M059J (cell line): ENCODE results near the gene TDRD5. TPM values are rescaled to one million over a fixed set of nuclear protein-coding genes. Genes with fewer than 3 reads are reported as not detected.

ENCODE experiments used
- DNase-seq: peaks from one replicate; pipeline ENCODE4 v3.0.0-alpha.2; 2012; ENCODE audit warnings: low read depth
- total RNA-seq: library from RNA; depleted of rRNA; stranded (reverse); fragments of >200 nt; shearing (Covaris generic); gene quantifications from 2 replicates; pipeline ENCODE4 v1.2.3, GENCODE V29; 2014; rRNA removed

The TDRD5 gene, protein sequence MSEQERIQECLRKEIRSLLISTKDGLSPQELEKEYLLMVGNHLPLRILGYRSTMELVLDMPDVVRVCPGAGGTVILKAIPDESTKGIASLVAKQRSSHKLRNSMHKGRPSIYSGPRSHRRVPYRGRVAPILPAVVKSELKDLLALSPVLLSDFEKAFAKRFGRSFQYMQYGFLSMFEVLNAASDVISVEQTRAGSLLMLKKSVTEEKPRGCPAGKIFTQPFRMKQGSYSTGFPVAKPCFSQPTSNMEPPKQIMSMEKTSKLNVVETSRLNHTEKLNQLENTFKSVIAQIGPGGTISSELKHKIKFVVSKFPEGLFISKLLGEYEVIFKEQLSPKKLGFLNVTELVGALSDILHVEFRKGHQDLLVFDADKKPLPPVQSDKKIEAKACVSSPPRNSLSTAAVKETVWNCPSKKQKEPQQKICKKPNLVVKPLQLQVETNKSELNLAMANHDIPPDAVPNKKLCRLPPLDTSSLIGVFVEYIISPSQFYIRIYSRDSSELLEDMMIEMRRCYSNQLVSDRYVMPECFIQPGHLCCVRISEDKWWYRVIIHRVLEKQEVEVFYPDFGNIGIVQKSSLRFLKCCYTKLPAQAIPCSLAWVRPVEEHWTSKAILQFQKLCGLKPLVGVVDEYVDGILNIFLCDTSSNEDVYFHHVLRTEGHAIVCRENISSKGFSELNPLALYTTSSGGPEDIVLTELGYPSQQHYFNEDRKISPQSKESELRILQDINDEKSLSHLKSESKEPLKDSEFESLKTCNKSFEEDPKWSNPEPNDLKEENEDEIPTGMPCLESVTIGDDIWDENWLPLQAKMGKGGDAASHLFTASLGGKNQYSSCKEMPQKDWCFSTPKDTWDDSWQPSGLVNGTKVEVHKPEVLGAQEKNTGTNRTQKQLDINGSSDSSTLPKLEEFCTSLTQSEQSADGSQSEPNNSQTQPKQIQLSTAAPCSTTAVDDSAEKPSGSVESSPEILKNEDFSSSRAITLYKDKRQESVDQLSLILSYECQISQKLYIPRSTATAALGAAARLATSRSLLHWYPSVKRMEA
- total RNA-seq, result not detected in 2 replicates

DNA sequence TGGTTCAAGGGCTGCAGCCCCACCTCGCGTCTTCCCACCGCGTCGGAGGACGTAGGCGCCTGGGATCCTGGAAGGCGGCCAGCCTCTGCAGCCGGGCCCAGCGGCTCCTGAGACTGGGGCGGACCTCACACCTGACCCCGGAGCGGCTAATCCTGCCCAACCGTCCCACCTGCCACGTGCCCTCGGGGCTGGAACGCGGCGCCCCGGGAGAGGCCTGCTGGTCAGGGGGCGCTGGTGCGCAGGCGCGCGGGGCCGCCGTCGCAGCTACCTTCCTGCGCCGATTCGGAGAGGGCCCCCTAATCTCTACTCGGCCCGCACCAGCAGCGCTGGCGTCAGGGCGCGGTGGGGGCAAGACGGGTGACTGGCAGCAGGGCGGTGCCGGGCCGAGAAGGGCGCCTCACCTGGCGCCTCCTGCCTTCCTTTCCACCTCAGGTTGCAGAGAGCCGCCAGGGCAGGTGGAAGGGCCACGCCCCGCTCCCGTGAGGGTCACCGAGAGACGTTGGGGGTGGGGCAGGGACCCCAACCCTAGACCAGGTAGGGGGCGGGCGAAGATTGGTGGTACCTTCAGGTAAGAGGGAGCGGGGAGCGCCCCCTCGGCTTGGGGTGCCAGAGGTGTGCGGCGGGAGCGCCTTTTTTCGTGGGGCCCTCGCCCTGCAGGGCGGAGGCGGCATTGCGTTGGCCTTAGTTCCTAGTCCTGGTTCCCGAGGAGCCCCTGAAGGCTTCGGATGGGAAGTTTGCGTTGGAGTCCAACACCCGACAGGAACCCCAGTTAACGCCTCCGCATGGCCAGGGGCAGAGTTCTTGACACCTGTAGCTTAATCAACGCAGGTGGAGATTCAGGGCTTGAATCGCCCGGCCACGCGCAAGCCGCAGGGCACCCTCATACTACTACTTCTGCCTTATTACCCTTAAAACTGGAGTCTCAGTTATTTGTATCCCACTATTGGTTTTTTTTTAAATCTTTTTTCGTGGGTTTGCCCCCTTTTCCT lies at the start of gene TDRD5:
Gene TDRD5, plus strand, starts transcription at position 241 of the 989 bp plus-strand sequence. CDS start 784 bp downstream, outside the sequence.
- DNase-seq, result no peak

DNA sequence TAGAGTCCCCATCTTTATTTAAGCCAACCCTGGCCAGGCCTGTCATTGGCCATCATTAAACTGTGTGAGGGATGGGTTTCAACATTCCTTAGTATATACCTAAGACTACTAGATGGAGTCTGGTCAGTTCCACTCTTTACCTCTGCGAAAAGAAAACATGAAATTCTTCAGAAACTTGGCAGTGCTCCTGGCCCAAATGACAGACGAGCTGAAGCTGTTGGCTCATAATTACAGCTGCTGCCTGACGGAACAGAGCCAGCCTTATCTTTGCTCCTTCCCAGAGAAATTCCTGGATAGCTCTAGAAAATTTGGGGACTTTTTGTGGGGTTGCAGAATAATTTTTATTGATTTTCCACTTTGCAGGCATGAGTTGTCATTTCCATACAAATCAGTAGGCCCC lies 46.3 kb upstream of the TDRD5 start:
- no peak for DNase-seq

DNA sequence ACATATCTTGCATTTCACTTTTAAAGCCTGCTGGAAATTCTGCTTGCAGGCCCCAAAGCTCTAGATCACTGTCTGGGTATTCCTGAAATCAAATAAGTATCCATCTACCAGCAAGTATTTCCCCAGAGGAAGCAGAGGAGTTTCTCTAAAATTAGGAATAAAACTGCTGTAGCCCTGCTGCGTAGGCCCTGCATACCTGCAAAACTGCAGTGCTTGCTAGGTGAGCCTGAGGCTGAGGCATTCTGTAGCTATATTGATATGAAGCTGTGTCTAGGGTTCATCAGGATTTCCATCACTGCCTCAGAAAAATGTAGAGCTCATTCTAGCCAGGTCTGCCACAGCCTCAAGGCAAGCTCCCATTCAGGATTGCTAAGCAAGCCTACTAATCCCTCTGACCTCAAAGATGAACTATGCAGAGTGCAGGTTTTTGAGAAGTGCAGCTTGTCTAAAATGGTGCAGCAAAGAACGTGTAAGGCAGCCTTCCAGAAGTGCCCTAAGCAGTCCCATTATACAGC lies 44.6 kb upstream of the TDRD5 start:
- no peak for DNase-seq

DNA sequence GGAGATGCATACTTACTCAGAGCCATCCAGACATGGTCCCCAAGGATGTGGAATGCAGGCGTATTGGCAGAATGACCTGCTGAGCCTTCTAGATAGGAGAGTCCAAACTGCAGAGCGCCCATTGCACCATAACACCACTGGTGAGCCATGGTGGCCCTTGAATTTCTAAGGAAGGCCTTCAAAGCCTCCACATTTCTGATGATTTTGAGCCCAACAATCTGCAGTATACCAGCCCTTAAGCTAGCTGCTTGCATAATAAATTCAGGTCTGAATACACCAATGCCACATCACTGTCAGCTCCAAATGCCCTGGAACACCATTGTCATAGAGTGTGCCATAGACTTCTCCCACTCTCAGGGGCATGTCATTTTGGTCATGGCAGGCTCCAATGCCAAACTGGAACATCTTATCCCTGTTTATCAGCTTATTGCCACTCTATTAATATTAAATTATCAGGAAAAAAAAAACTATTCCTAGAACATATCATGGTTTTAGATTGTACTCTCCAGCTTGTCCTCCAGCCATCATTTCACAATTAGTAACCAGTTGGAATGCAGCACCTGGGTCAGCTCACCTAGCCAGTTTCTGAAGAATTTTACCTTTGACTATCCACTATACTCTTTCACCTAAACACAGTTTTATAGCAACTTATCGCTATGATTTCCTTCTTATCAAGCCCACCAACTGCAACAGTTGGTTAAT lies 42.8 kb upstream of the TDRD5 start:
- DNase-seq, result no peak

DNA sequence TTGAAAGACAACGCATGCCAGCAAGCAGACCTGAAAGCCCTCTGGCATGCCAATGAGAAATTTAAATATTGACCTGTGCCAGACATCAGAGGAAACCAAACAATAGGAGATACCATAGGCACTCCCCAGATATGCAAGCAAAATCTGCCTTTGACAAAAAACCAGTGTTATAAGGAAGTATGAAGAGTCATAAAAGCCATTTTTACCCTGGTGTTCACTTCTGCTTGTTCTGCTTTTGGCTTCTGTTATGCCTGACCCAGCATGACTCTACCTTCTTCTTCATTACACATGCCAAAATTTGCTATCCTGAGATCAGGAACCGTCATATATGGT lies 42.3 kb upstream of the TDRD5 start:
- DNase-seq, result no peak

DNA sequence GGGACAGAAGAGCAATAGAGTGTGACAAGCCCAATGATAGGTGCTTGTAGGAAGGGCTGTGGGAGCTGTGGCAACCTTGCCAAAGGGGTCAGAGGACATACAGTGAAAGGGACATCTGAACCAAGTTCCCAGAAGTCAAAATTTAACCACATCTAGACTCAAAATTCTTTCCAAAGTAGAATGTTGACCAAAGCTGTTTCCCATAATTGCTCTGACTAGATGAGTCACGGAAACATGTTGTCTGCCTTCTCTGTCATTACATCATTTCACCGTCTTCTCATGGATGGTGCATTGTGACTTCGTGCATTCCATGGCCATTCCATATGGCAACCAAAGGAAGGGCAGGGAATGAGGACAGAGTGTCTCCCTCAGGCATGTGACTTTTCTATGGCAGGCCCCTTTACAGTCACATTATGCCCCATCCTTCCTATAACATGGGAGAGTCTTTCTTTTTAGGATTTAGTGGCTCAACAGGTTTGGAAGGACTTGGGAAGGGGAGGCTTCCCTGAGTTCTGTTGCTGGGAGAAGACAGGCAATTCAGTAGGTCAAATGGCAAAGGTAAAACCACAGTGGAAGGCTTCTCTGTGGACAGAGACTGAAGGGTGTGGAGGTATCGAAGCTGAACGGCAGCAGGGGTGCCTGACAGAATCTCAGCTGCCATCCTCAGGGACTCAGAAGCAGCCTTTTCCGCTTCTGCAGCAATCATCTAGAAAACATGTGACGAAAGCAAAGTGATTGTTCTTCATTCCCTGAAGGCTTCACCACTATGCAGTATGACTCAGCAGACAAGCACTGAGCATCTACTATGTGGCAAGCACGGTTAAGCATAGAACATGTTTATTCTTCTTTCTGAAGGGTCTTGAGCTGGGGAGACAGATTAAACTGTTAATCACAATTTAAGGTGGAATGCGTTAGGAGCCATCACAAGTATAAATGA lies 40.6 kb upstream of the TDRD5 start:
- peak; percentile 66 for DNase-seq

DNA sequence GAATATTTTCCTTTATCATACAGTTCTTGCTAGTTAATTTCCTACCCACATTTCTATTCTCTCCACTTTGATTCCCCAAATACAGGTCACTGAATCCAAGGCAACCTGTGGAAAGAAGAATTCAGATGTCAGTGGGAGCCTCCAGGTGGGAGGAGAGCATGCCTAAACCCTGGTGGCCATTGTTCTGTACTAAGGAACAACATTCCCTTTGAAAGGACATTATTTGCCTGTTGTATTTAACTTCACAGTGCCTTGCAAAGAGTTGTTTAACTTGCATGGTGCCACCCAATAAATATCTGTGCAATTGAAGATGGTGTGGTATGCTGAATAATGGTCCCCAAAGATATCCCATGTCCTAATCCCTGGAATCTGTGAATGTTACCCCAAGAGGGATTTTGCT lies 37.2 kb upstream of the TDRD5 start:
- DNase-seq, result no peak

DNA sequence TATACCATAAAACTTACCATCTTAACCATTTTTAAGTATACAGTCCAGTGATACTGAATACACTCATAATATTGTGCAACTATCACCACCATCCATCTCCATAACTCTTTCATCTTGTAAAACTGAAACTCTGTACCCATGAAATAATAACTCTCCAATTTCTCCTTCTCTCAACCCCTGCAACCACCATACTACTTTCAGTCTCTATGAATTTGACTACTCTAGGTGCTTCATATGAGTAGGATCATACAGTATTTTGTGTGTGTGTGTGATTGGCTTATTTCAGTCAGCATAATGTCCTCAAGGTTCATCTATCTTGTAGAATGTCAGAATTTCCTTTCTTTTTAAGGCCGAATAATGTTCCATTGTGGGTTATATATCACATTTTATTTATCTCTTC lies 33.6 kb upstream of the TDRD5 start:
- no peak for DNase-seq

DNA sequence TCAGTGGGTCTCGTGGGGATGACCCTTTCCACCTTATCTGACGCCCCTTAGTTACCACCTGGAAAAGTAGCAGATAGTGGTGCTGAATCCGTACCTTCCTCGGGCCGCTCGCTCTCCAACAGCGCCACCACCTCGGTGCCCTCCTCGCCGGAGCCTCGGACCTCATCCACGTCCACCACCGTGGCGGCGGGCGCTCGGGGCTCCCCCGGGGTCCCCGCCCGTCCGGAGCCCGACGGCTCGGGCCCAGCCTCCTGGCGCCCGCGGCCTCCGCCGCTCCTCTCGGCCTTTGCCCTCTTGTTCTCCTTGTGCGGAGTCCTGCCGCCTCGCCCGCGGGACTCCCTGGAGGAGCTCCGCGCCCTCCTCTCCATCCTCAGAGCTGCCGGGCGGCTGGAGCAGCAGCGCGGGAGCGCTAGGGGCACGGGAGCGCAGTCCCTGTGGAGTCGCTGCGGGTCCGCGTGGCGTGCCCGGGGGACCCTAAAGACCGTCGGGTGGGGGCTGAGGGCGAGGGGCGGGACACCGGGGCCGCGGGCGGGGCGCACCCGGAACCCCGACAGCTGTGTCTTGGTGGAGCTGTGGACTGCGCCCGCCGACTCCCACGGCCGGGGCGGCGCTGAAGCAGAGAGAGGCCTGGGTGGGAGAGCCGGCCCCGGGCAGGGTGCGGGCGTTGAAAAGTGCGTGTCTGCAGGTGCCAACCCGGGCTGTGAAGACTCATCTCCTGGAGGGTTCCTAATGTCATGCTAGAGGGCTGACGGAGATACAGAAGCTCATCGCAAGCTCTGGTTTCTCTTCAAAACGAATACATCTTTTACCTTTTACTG lies 15.9 kb upstream of the TDRD5 start, which contains the start of gene NPHS2:
Gene NPHS2, minus strand, starts transcription at position 452 of the 818 bp plus-strand sequence. Its CDS starts 84 bp downstream, at position 368.
- DNase-seq, result no peak

DNA sequence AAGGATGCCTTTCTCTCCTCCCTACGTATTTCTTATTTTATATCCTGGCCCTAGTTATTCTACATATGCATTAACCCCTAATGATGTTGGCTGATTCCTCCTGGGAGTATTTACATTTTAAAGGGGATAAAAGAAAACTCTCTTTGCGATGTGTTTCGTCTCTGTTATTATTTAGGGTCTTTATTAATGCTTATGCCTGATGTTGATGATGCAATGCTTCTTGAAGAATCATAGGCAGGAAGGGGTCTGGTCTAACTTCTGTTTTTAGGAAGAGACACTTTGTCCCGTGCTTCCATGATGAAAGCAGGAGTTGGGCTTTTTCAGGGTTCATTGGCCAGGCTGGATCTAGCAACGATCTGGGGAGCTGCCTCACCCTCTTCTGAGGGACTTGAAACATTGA lies 15.1 kb upstream of the TDRD5 start:
- no peak for DNase-seq

DNA sequence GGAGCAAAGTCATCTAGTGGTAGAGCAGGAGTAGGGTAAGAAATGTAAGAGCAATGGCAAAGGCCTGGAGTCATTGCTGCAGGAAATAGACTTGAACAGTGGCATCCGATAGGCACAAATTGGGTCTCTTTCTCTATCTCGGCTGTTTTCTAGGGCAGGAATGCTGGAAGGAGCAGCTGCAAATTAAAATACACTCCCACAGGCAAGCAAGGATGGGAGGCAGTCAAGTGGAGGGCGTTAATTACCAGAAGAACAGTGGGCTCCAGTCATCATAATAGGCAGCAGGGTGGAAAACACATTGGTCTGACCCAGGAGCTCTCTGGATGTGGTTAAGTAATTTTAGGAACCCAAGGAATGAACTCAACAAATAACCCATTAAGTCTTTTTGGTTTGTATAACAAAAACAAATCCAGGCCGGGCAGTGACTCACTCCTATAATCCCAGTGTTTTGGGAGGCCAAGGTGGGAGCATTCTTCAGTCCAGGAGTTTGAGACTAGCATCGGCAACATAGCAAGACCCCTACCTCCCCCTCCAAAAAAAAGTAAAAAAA lies 7.8 kb upstream of the TDRD5 start:
- DNase-seq, result no peak

DNA sequence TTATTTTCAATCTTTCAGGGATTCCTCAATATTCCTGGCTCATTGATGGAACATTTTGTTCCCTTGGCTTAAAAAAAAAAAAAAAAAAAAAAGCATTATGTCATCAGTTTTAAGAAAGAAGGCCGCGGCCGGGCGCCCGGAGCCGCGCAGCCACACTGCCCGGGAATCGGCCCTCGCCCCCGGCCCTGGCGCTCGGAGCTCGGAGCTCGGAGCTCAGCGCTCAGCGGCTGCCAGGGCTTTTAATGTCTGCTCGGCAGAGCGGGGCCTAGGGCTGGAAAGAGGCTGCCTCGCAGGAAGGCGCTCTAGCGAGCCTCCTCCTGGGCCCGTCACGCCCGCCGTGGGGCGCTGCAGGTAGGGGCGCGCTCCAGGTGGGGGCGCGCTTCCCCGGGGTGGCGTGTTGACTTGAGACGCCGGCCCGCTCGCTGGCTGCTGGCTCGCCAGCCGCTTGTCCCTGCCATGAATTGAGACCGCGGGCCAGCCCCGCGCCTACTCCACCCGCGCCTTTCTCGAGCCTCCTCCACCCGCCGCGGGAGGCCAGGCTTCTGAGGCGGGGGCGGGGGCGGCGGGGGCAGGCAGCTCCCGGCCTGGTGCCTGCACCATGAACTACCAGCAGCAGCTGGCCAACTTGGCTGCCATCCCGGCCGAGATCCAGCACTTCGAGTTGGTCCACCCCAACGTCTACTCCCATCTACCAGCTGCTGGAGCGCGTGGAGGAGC lies 5.4 kb upstream of the TDRD5 start:
- peak; percentile 38 for DNase-seq

DNA sequence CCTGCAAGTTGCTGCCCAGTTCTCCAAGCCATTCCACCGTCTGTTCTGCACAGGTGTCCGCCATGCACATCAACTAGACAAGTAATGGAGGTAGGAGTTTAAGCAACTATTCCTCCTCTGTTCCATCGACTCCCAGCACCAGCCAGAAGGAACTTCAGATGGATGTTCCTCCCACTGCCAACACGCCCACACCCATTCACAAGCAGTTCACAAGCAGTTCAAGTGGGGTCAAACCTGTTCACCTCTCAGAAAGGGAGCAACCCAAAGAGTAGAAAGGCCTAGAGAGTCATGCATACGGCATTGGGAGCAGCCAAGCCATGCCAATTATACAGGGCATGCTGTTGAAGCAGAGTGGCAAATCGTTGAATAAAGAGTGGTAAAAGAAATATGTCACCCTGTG lies 4.3 kb upstream of the TDRD5 start:
- no peak for DNase-seq

DNA sequence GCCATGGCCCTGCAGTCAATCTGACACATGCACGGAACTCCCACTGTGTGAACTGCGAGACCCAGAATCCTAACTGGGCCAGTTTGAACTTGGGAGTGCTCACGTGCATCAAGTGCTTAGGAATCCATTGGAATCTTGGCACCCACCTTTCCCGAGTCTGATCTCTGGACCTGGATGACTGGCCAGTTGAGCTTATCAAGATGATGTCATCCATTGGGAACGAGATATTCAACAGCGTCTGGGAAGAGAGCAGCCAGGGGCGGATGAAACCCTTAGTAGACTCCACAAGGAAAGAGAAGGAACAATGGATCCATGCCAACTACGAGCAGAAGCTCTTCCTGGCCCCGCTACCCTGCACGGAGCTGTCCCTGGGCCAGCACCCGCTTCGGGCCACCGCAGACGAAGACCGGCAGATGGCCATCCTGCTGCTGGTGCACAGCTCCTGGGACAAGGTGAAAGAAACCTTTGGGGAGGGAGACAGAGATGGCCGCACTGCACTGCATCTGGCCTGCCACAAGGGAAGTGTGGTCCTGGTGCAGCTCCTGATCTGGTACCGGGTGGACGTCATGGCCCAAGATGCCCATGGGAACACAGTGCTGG lies 3.1 kb upstream of the TDRD5 start:
- no peak for DNase-seq

DNA sequence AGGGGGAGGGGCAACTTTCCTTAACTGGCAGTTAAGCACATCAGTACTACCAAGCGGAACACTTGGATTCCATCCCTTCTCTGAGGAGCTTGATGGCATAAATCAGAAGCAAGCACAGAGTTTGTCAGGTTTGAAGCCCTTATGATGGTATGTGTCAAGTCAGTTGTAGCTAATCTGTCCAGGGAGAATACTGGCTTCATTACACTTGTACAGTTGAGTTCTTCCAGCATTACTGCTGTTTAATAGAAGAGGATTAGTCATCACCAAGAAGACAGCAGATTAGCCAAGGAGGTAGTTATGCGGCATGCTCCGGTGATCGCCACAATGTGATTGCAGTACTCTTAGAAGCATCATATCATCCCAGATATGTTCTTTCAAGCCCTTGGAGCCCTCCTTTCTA lies 2.1 kb upstream of the TDRD5 start:
- no peak for DNase-seq

DNA sequence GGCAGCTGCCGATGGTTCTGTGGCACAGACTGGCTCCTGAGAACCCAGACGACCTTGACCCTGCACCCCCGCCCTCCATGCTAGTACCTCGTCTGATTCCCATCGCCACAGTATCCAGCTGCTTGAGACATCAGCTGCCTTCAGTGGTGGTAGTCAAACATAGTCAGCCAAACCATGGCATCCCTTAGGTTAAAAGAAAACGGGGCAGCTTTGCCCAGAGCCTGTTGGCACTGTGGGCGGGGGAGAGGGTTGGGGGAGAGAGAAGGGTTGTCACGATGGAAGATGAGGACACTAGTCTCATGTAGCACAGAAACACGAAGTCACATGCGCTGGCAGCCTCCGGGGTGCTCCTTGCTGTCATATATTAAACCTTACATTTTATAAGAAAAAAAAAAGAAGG lies 961 bp upstream of the TDRD5 start:
- no peak for DNase-seq

DNA sequence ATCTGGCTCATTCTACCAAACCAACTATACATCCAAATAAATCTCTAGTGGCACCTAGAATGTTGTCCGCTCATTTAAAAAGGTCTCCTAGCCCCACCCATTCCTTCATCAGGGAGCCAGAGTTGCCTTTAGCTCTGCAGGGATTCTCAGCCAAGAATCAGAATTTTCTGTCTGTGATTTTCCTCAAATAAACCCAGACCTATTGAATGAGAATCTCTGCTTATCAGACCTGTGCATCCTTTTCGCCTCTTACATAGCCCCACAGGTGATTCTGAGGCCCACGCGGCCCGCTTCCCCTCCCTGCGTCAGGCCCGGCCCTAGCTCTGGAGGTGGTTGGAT lies 410 bp upstream of the TDRD5 start:
- DNase-seq, result no peak
